Erythroblast (primary cell): ENCODE results near the gene SLC1A4.
"Not testable (repeated sequence)": the region's sequence is repeated elsewhere in the genome, so short reads cannot be mapped to it uniquely, and the experiment has no call there.

Source experiments
- GATA1 ChIP-seq: IDR thresholded peaks from 2 replicates; pipeline ENCODE4 v1.6.1; 2011; ENCODE audit warnings: low read depth, mild to moderate bottlenecking, control low read depth, low read length, moderate library complexity
- POLR2A ChIP-seq: IDR thresholded peaks from 2 replicates; pipeline ENCODE4 v1.6.1; 2011; ENCODE audit warnings: mild to moderate bottlenecking, low read length

GRCh38 chr2:64963138-64963537 is 26.1 kb upstream of the SLC1A4 start:
- not testable (repeated sequence) for TF ChIP-seq POLR2A, GATA1
